GM19395 (cell line): ENCODE measurements around the gene PDLIM5.
"Not testable (repeated sequence)": the region's sequence is repeated elsewhere in the genome, so short reads cannot be mapped to it uniquely, and the experiment has no call there.

Source experiments
- ATAC-seq: cut with Tn5 transposase; IDR thresholded peaks from one replicate; pipeline ENCODE4 v1.9.1; 2021; ENCODE audit warnings: mild to moderate bottlenecking, moderate library complexity; ENCODE audit not compliant: unreplicated experiment

Gene PDLIM5

DNA sequence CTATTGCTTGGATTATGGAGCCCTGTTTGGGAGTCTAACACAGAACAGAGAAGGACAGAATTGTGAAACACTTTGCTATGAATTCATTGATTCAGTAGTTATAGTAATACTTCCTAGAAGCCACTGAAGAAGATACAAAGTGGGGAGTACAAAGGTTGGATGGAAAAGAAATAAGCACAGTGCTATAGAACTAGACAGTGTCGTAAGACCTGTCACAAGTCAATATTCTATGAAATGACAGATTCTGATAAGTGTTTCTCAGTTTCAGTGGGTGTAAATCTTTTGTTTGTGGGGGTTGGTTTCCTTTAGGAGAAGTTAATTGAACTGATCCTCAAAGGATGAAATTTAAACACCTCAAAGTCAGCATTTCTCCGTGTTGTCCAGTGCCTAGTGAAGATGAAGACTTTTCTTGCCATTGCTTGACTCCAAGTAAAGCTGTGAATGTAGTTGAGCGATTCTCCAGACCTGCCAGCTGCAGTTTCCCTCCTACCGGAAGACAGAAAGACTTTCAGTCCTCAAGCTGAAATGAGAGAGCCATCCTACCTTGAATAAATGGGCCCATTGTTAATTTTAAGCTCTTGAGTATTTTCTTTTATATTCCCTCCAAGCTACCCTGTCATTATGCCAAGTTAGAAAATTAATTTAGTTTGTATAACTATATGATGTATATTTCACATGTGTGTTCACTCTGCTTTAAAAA lies 7.9 kb downstream of the PDLIM5 start:
- no peak for ATAC-seq

DNA sequence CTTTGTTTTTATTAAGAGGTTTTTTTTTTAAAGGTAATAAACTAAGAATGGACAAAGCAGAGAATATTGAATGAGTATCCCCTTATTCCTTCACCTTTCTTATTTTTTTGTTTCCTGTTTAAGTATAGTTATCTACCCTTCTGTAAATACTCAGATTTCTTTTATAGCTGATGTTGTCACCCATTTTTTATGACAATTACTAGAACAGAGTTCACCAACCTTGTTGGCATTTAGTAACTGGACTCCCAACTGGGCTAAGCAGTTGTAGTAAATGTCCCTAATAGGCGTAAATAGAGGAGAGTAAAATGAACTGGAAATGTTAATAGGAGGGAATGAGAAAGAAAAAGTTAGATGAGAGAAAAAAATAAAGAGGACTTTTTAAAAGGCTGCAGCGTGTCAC lies 9.8 kb downstream of the PDLIM5 start:
- ATAC-seq, result no peak

DNA sequence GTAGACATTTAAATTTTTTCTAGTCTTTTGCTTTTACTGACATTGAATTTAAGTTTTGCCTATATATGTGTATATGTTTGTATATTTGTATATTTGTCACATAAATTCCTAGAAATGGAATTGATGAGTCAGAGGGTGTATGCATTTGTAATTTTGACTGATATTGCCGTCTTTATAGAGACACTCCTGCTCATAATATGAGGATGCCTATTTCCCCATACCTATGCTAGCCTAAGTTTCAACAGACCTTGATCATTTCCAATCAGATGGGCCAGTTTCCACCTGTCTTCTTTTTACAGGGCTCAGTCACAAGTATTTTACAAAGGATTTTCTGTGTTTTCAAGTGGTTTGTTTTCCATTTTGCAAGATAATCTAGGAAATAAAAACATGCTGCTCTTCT lies 10.8 kb downstream of the PDLIM5 start:
- ATAC-seq, result no peak

DNA sequence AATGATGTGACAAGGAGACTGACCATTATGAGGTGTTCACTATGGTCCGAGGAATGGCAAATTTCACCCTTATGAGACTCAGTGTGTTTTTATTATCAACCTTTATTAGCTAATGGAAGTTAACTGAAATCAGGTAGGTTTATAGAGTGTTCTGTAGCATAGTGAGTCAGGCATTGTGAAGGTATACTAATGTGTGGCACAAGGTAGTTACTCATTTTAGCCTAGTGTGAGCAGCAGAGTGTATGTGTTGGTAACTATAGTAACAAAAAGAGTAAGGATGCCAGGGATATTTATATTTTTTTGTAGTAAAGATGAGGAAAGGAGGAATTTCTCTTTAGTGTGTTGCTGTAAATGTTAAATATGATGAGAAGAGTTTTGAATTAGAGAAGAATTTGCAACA lies 12.0 kb downstream of the PDLIM5 start:
- no peak for ATAC-seq

DNA sequence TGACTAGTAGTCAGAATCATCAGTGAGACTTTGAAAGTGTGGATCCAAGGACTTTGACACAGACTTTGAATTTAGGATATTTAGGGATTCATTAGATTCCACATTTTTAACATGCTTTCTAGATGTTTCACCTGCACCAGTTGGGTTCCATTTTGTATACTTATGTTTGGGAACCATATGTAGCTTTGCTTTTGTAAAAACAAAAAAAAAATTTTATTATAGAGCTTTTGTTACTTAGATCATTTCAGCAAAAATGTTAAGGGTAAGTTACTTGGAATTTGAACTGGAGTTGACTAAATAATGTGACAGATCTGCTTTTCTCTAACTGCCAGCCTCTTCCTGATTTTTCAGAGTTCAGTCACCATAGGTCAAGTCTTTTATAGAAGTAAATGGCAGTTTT lies 14.6 kb downstream of the PDLIM5 start:
- no peak for ATAC-seq

DNA sequence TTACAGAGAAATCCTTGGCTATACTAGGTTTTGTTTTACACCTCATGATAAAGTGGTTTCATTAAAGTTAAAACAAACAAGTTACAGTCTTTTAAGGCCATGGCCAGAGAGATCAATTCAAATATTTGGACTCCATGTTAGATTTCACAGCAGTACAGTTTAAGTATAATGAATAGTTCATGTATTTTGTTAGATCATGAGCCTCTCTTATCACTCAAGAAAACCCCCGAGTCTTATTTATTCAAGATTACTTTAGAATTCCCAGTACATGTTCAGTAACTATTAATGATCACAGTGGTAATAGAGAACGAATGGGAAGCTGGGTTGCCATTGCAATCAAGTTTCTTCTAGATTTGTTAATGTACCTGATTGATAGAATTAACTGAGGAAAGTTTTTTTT lies 15.2 kb downstream of the PDLIM5 start:
- no peak for ATAC-seq

DNA sequence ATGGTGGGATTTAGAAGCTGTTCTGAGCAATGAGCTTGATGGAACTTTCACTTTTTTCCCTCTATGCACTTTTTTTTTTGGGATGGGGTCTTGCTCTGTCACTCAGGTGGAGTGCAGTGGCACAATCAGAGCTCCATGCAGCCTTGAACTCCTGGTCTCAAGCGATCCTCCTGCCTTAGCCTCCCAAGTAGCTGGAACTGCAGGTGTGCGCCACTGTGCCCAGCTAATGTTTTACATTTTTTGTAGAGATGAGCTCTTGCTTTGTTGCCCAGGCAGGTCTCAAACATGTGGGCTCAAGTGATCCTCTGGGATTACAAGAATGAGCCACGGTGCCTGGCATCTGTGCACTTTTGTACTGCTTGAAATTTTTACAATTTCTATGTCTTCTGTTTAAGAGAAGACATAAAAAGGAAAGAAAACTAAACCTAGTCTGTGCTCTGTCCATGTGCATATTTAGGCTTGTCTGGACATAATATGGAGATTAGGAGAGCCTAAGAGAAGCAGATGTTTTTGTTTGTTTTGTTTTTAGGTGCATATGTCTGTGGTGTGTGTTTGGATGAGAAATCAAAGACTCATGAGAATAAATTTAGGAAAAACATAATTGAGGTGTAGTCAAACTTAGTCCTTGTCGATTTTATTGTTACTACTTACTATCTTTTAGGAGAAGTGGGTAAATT lies 16.5 kb downstream of the PDLIM5 start:
- no peak for ATAC-seq

DNA sequence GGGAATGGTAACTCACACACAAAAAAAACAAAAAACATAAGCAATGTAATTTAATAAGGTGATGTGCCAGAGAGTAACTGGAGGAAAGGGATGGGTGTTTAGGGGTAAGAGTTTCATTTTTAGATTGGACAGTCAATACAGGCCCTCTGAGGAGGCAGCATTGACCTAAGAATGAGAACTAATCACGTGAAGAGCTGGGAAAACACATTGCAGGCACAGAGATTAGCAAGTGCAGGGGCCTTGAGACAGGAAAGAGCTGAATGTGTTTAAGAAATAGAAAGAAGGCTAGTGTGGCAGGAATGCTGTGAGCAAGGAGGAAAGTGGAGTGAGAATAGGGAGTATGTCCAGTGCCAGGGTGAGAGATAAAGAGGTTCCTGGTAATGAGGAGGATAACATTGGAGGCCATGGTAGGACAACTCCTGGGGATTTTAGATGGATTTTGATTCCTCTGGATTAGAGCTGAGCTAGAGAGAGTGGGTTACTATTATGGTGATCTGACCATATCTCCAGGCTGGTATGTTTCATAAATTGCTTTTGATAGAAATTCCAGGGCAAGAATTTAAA lies 17.6 kb downstream of the PDLIM5 start:
- no peak for ATAC-seq

DNA sequence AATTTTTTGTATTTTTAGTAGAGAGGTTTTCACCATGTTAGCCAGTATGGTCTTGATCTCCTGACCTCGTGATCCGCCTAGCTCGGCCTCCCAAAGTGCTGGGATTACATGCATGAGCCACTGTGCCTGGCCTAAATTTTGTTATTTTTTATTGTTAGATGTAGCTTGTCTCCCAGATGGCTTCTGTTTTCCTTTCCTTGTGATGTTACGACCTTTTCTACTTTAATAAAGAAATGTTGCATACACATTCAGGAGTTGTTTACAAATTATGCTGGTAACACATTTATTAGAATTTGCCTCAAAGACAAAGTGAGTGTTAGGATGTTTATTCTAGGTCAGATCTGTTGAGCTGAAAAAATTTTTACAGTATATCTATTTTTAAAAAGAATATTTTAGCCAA lies 18.4 kb downstream of the PDLIM5 start:
- no peak for ATAC-seq

DNA sequence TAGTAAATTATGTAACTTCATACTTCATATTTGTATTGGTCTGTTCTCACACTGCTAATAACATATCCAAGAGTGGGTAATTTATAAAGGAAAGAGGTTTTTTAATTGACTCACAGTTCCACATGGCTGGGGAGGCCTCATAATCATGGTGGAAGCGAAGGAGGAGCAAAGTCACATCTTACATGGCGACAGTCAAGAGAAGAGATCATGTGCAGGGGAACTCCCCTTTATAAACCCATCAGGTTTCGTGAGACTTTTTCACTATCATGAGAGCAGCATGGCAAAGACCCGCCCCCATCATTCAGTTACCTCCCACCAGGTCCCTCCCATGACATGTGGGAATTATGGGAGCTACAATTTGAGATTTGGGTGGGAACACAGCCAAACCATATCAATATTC lies 19.0 kb downstream of the PDLIM5 start:
- not testable (repeated sequence) for ATAC-seq

DNA sequence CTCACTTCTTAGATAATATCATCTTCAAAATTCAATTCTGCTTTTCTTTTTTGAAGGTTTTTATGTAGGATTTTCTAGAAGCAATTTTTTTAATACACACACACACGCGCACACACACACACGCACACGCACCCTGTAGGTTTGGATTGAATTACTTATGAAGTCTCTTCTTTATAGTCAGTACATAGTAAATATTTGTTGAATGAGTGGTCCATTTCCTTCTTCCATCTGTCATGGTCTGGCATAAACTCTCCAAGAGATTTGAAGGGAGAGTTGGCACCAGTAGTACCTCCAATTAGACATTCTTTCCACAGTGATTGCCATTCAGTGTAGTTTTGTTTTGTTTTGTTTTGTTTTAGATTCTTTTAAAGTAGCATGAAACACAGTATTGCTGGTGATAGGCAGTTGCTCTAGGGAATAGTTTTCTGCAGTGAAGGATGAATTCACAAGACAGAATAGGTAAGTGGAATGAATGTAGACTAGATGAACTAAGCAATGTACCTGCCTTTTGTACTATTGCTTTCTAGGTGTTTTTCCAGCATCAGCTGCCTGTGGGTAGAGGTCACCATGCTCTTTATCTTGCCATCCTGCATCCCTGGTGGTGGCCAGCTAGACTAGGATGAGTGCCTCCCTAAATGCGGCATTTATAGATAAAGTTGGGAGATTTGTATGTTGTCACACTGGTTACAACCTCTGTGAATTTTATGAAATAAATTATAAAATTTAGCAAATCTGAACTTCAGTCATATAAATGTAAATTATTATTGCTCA lies 20.5 kb downstream of the PDLIM5 start:
- no peak for ATAC-seq

DNA sequence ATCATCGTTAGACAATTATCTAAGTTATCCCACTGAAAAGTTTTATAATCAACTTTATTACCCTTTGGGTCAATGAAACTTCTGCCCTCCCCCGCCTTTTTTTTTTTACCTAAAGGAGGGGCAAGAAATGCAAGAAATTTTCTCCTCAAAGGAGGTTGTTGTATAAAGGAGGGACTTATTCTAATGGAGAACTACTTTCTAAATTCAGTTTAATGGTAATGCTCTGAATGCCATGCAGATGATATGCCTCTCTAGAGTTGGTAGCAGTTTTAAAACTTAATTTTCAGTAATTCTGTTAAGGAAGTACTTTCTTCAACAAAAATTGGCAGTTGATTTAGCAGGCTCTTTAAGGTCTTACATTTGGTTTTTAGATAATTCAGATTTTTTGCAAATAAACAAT lies 23.3 kb downstream of the PDLIM5 start:
- ATAC-seq, result no peak

DNA sequence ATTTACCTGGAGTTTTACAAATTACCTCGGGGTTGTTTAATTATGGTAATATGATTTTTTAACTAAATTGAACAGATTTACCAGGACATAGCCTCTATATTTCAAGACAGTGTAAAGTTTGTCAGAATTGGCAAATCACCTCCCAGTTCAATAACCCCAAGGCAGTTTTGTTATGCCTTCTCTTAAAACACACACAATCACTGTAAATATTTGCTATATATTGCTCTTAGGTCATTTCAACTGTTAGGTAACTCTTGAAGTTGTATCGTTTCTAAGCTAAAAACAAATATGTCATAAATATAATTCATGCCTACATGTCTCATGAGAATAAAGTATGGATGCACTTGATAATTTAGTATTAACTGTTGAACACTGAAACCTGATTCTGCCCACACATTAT lies 24.1 kb downstream of the PDLIM5 start:
- ATAC-seq, result no peak

DNA sequence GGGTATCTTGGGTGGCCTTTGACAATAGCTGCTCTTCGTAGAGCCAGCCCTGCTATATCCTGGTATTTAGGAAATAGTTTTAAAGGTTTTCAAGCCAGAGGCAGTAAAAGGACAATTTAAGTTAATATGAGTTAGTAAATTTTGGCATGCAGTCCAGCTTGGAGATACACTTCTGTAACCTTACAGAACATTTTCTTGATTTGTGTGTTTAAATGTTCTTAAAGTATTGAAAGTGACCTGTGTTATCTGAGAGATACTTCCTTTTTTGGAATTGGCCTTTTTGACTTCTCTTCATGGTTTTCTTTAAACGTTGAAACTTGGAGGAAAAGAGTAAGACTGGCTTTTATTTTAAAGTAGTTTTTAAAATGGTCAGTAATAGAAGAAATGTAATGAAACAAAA lies 25.5 kb downstream of the PDLIM5 start:
- ATAC-seq, result no peak

DNA sequence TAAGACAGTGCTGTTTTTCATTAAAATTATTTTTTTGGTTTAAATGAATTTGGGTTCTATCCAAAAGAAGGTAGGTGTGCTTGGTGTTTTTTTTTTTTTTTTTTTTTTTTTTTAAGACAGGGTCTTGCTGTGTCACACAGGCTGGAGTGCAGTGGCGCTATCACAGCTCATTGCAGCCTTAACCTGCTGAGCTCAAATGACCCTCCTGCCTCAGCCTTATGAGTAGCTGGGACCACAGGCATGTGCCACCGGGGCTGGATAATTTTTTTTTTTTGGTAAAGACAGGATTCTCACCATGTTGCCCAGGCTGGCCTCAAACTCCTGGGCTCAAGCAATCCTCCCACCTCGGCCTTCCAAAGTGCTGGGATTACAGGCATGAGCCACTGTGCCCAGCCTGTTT lies 27.1 kb downstream of the PDLIM5 start:
- ATAC-seq, result not testable (repeated sequence)

DNA sequence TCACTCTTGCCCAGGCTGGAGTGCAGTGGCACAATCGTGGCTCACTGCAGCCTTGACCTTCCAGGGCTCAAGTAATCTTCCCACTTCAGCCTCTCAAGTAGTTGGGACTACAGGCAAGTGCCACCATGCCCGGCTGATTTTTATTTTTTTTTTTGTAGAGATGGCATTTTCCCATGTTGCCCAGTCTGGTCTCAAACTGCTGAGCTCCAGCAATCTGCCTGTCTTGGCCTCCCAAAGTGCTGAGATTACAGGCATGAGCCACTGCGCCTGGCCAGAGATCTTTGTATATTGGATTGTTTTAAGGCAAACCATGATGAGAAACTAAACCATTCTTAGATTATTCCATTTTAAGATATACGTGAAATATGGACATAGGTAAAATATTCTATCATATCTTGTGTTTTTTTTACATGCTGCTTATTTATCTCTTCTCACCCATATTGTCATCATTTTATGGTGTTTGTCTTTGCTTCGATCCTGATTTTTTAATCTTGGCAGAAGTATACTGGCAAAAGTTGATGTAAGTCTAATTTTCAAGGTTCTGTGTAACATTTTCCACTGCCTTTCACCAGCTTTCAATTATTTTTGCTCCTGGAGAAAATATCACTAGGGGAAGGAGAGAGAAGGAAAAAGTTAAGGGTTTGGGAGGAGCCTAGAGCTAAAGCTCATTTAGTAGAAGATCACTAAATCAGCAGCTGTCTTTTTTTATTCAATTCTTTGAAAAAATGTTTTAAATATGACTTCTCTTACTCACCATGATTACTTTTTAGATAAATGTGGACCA lies 27.8 kb downstream of the PDLIM5 start:
- ATAC-seq, result no peak

DNA sequence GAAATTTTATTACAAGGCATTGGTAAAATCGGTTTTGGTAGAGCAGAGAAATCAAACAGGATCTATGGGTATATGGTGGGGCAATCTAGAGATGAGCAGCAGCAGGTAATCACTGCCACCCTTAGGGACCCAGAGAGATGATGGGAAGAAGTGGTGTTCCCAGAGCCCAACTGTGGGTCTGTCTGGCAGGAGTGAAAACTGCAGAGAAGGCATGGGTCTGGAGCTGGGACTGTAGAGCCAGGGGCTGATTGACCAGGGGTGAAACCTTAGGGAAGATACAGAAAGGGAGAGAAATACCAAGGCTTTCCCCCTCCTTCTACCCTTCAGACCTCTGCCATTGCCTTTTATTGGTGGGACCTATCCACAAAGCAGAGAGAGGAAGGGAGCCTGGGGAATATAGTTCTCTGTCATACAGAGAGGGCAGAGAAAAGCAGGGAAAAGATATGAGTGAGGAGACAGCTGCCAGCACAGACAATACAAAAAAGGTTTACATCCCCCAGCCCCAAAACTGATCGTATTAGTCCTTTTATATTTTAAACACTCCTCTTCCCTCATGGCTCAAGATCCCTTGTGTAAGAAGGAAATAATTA lies 28.7 kb downstream of the PDLIM5 start:
- no peak for ATAC-seq

DNA sequence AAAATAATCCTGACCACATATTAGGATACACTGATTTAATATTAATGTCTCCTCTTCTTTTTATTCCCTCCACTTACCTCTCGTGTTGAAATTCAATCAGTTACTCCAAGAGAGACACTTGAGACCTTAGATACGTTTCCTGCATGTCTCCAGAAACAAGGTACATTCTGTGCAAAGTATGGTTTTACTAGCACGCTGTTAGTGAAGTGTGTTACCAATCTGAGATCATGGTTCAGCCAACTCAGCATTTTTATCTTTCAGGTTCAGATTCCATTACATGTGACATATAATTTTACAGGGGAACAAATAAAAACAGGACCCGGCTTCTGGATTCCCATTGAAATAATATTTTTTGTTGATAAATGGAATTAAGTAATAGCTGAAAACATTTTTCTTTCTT lies 32.2 kb downstream of the PDLIM5 start:
- ATAC-seq, result no peak

DNA sequence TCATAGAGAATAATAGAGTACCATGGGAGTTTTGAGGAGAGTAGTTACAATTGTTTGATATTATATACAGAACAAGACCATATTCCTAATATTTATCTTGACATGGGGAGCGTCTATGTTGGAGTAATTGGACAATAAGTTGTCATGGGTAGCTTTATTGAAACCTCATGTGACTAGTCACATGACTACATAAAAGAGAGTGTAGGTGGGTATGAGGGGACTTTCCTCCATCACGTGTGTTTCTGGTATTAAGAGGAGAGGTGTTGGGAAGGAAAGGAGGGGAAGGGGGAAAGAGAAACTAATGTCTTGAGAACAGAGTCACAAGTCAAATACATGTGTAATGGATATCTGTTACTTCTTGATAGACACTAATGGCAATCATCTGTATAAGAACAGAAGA lies 33.1 kb downstream of the PDLIM5 start:
- no peak for ATAC-seq

DNA sequence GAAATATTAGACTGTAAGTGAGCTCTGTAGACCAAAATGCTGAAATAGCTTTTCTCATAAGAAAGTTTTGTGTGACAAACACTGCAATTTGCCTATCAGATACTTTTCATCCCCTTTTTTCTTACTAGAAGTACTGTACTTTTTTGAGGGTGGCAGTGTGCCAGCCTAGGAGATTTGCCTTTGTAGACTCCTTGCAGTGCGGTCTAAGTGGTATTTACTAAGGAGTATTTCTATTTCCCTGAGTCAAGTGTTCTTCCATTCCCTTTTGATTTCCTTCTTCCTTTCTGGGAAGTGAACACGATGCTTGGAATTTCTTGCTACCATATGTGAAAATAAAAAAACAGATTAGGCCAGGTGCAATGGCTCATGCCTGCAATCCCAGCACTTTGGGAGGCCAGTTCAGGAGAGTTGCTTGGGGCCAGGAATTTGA lies 34.6 kb downstream of the PDLIM5 start:
- ATAC-seq, result no peak

DNA sequence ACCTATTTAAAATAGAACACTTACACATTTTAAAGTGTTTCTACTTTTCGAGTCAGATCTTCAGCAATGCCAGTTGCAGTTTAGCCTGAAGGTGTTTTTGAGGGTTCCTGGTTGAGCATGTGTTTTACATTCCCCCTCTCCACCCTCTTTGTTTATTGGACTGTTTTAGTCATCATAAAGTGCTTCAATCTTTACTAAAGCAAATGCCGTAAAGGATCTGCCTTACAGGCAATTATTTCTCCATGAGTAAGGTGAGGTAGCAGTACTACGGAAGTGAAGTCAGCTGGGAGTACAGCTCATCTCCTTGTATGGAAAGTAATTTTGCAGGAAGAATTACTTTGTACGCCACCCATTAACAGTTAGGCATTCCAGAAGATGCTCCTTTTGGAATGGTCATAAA lies 36.9 kb downstream of the PDLIM5 start:
- no peak for ATAC-seq
